CD14-positive monocyte (primary cell): ENCODE measurements around the gene GCGR. TPM values are rescaled to one million over a fixed set of nuclear protein-coding genes. Genes with fewer than 3 reads are reported as not detected.

Source experiments
- DNase-seq, 3 donors: peaks; one replicate each; pipeline ENCODE4 v3.0.0-alpha.2; 2011 to 2022
- H2AFZ ChIP-seq: 2 replicates; pipeline ENCODE4 v1.6.0; 2012; ENCODE audit warnings: mild to moderate bottlenecking, low read depth, low read length, inconsistent platforms; ENCODE audit not compliant: insufficient read depth, poor library complexity, severe bottlenecking
- H3K27ac ChIP-seq, 2 donors: 1 replicate in 1 of 2; 2 replicates in 1 of 2; pipeline ENCODE4 v1.5.1; 2012 to 2013; ENCODE audit warnings: low read length in 2 of 2, control low read depth in 1 of 2, inconsistent platforms in 1 of 2, low read depth in 1 of 2, mild to moderate bottlenecking in 1 of 2
- H3K27me3 ChIP-seq, 2 donors: one replicate each; pipeline versions ENCODE4 v1.6.0 to v1.6.1; 2011 to 2013; ENCODE audit warnings: low read length in 2 of 2; ENCODE audit not compliant: control insufficient read depth in 2 of 2, insufficient read depth in 2 of 2
- H3K36me3 ChIP-seq, 2 donors: replicated peaks in 1 of 2; 1 replicate in 1 of 2; 2 replicates in 1 of 2; pipeline versions ENCODE4 v1.5.1 to v1.6.1; 2012 to 2013; ENCODE audit warnings: low read length in 2 of 2, control low read depth in 1 of 2, inconsistent platforms in 1 of 2, mild to moderate bottlenecking in 1 of 2; ENCODE audit not compliant: insufficient read depth in 2 of 2, control insufficient read depth in 1 of 2
- H3K4me1 ChIP-seq, 2 donors: 1 replicate in 1 of 2; 2 replicates in 1 of 2; pipeline versions ENCODE4 v1.5.1 to v1.6.1; 2012 to 2013; ENCODE audit warnings: low read length in 2 of 2, control low read depth in 1 of 2, inconsistent platforms in 1 of 2, mild to moderate bottlenecking in 1 of 2, moderate library complexity in 1 of 2; ENCODE audit not compliant: insufficient read depth in 2 of 2, control insufficient read depth in 1 of 2
- H3K4me2 ChIP-seq: replicated peaks from 2 replicates; pipeline ENCODE3; 2012; ENCODE audit warnings: low read length, moderate library complexity, mild to moderate bottlenecking; ENCODE audit not compliant: poor library complexity, severe bottlenecking; ENCODE audit errors: extremely low read depth
- H3K4me3 ChIP-seq, 3 experiments: fragments of 200-600 bp in 1 of 3; sonication (generic) in 1 of 3; replicated peaks in 1 of 3; 1 replicate in 2 of 3; 2 replicates in 1 of 3; pipeline ENCODE4 v1.5.1; 2011 to 2013; ENCODE audit warnings: low read length in 3 of 3, mild to moderate bottlenecking in 3 of 3, control low read depth in 2 of 3, low read depth in 2 of 3, inconsistent platforms in 1 of 3, moderate library complexity in 1 of 3
- H3K79me2 ChIP-seq: 2 replicates; pipeline ENCODE4 v1.6.0; 2012; ENCODE audit warnings: mild to moderate bottlenecking, control low read depth, inconsistent platforms, low read length, moderate library complexity; ENCODE audit not compliant: insufficient read depth
- H3K9ac ChIP-seq: 2 replicates; pipeline ENCODE4 v1.6.0; 2017; ENCODE audit warnings: low read length, mild to moderate bottlenecking; ENCODE audit not compliant: insufficient read depth, poor library complexity, severe bottlenecking
- H3K9me3 ChIP-seq, 2 donors: replicated peaks in 1 of 2; 1 replicate in 1 of 2; 2 replicates in 1 of 2; pipeline versions ENCODE4 v1.5.1 to v1.6.1; 2012 to 2013; ENCODE audit warnings: low read length in 2 of 2, control low read depth in 1 of 2; ENCODE audit not compliant: control insufficient read depth in 1 of 2, insufficient read depth in 1 of 2
- H4K20me1 ChIP-seq: 2 replicates; pipeline ENCODE4 v1.6.0; 2012; ENCODE audit warnings: mild to moderate bottlenecking, low read length, control low read depth, moderate library complexity; ENCODE audit not compliant: insufficient read depth
- H3K27ac Mint-ChIP-seq, 7 donors: one replicate each; pipeline ENCODE4 v1.8.0; 2020; ENCODE audit warnings: mild to moderate bottlenecking in 7 of 7, mixed read lengths in 7 of 7, moderate library complexity in 6 of 7, inconsistent platforms in 2 of 7
- H3K27me3 Mint-ChIP-seq, 3 donors: one replicate each; pipeline ENCODE4 v1.8.0; 2021 to 2022; ENCODE audit warnings: low read depth in 3 of 3, mild to moderate bottlenecking in 3 of 3, mixed read lengths in 3 of 3, moderate library complexity in 3 of 3, inconsistent platforms in 1 of 3
- H3K36me3 Mint-ChIP-seq, 2 donors: one replicate each; pipeline ENCODE4 v1.8.0; 2020; ENCODE audit warnings: mixed read lengths in 2 of 2, inconsistent platforms in 1 of 2, mild to moderate bottlenecking in 1 of 2
- H3K4me1 Mint-ChIP-seq: one replicate; pipeline ENCODE4 v1.8.0; 2020; ENCODE audit warnings: mild to moderate bottlenecking, mixed read lengths
- H3K4me3 Mint-ChIP-seq, 2 donors: one replicate each; pipeline ENCODE4 v1.8.0; 2020; ENCODE audit warnings: mild to moderate bottlenecking in 2 of 2, mixed read lengths in 2 of 2, moderate library complexity in 1 of 2
- H3K9me3 Mint-ChIP-seq, 7 donors: one replicate each; pipeline ENCODE4 v1.8.0; 2020 to 2022; ENCODE audit warnings: mixed read lengths in 7 of 7, mild to moderate bottlenecking in 6 of 7, moderate library complexity in 6 of 7, inconsistent platforms in 2 of 7
- WGBS: methylation state at CpG from one replicate; pipeline ENCODE4 v1.1.5; 2013; ENCODE audit warnings: missing lambda C conversion rate; ENCODE audit not compliant: insufficient coverage; 5-methylcytosine and 5-hydroxymethylcytosine counted together
- intact Hi-C, 2 donors: fragments of 100-400 bp; cut with micrococcal nuclease; formaldehyde crosslinking; loops; one replicate each; pipeline versions ENCODE4 v1.15.0 to v1.15.1; 2023
- polyA plus RNA-seq, 3 donors: library from polyadenylated mRNA; depleted of rRNA in 1 of 3; unstranded in 2 of 3; stranded (reverse) in 1 of 3; fragments of 300-500 nt in 2 of 3; fragments of >200 nt in 1 of 3; fragmentation: Illumina TruSeq in 2 of 3; gene quantifications; 1 replicate in 2 of 3; 2 replicates in 1 of 3; pipeline ENCODE4 v1.2.3, GENCODE V29; 2012 to 2021
- TF ChIP-seq, protein P1 (sequence below): fragments of 200-600 bp; IDR thresholded peaks from one replicate; pipeline ENCODE4 v1.8.0; 2022; ENCODE audit warnings: antibody characterized with exemption, mild to moderate bottlenecking

The GCGR gene
- polyA plus RNA-seq, 3 donors = not detected

DNA sequence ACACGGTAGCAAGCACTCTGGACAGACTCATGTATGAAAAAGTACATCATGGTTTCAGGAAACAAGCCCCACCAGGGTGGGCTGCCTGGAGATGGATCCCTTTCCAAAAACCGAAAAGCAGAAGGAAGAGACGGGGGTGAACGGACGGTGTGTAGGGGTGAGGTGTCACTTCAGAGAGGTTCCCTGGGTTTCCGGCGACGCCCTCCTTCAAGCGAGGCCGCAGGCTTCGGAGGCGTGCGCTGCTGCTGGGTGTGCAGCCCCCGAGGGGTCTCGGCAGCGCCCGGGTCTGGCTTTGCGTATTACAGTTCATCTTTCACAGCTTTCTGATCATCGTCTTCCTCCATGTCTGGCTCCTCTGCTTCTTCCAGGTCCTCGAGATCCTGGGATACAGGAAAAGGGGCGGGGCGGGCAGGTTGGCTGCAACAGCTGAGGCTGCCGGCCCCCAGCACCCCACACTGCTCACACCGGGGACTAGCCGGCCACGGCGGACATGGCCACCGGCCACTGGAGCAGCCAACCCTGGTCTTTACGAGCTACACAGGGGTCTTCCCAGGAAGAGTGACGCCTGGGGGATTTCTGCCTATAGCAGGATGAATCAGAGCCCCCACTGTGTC is 39.9 kb downstream of the GCGR start:
- H3K27ac Mint-ChIP-seq = peak overlapping the region in 6 of 7 donors; percentile 25 to 80 (median 54)
- peaks cover 49 to 65% of the 10 kb centered on the region in 2 donors for H3K36me3 Mint-ChIP-seq

GRCh38 chr17:81844327-81844851 is 40.4 kb downstream of the GCGR start:
- Histone ChIP-seq H3K36me3 (peaks cover 61 to 62% of the 10 kb centered on the region in 2 donors), H3K9ac (no peak overlapping the region), H3K9me3 (no peaks in the 10 kb centered on the region), H4K20me1 (peaks cover 29% of the 10 kb centered on the region), H3K4me1 (peaks cover 12 to 13% of the 10 kb centered on the region in 2 donors), H3K27me3 (no peaks in the 10 kb centered on the region), H3K27ac (no peak overlapping the region), H3K79me2 (peaks cover 10% of the 10 kb centered on the region), H3K4me2 (no peak overlapping the region), H3K4me3 (no peak overlapping the region), H2AFZ (no peak overlapping the region)
- Mint-ChIP-seq H3K4me1 (peaks cover 18% of the 10 kb centered on the region), H3K9me3 (peaks cover 0 to 2% (median 0%) of the 10 kb centered on the region in 7 donors), H3K27me3 (peaks cover 0 to 3% (median 0%) of the 10 kb centered on the region in 3 donors), H3K4me3 (no peak overlapping the region), H3K27ac (peak overlapping the region in 5 of 7 donors; percentile 25 to 66 (median 60)), H3K36me3 (peaks cover 49 to 70% of the 10 kb centered on the region in 2 donors)
- WGBS = 92% methylated on average over 14 of the region's 14 CpGs
- TF ChIP-seq, protein P1, sequence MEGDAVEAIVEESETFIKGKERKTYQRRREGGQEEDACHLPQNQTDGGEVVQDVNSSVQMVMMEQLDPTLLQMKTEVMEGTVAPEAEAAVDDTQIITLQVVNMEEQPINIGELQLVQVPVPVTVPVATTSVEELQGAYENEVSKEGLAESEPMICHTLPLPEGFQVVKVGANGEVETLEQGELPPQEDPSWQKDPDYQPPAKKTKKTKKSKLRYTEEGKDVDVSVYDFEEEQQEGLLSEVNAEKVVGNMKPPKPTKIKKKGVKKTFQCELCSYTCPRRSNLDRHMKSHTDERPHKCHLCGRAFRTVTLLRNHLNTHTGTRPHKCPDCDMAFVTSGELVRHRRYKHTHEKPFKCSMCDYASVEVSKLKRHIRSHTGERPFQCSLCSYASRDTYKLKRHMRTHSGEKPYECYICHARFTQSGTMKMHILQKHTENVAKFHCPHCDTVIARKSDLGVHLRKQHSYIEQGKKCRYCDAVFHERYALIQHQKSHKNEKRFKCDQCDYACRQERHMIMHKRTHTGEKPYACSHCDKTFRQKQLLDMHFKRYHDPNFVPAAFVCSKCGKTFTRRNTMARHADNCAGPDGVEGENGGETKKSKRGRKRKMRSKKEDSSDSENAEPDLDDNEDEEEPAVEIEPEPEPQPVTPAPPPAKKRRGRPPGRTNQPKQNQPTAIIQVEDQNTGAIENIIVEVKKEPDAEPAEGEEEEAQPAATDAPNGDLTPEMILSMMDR = no peak
- intact Hi-C loops = no loop called here
- DNase-seq = no peak

More for the DNA sequence above, 39.9 kb downstream of the GCGR start:
- TF ChIP-seq, protein P1 = no peak
- H3K79me2 ChIP-seq = peaks cover 11% of the 10 kb centered on the region
- H3K27me3 Mint-ChIP-seq = peaks cover 0 to 3% (median 0%) of the 10 kb centered on the region in 3 donors
- no peak for DNase-seq
- no peak overlapping the region for H3K9ac ChIP-seq
- H3K4me1 Mint-ChIP-seq = peaks cover 23% of the 10 kb centered on the region
- H3K4me1 ChIP-seq = peaks cover 17% of the 10 kb centered on the region in 2 donors
- H3K4me2 ChIP-seq = no peak overlapping the region
- no peaks in the 10 kb centered on the region for H3K9me3 ChIP-seq
- peaks cover 56 to 61% of the 10 kb centered on the region in 2 donors for H3K36me3 ChIP-seq
- 77% methylated on average over 27 of the region's 30 CpGs for WGBS
- no peak overlapping the region for H2AFZ ChIP-seq
- peaks cover 29% of the 10 kb centered on the region for H4K20me1 ChIP-seq
- intact Hi-C loops = no loop called here
- peaks cover 0 to 2% (median 0%) of the 10 kb centered on the region in 7 donors for H3K9me3 Mint-ChIP-seq
- peak overlapping the region in 1 of 2 donors; percentile 51 for H3K27ac ChIP-seq
- H3K4me3 ChIP-seq = no peak overlapping the region
- H3K27me3 ChIP-seq = no peaks in the 10 kb centered on the region
- no peak overlapping the region for H3K4me3 Mint-ChIP-seq
